Liver (tissue), 9 donors: Measurements from ENCODE around the gene ZNHIT6. TPM values are rescaled to one million over a fixed set of nuclear protein-coding genes. Genes with fewer than 3 reads are reported as not detected.

Experiments
- DNase-seq: peaks from one replicate; pipeline ENCODE4 v3.0.0-alpha.2; 2017; ENCODE audit warnings: low spot score
- H3K27ac ChIP-seq, 2 donors: one replicate each; pipeline ENCODE4 v1.7.0; 2013; ENCODE audit warnings: inconsistent platforms in 2 of 2, low read length in 2 of 2, control low read depth in 1 of 2, low read depth in 1 of 2, mild to moderate bottlenecking in 1 of 2
- H3K27me3 ChIP-seq, 4 donors: one replicate each; pipeline versions ENCODE4 v1.6.1 to v1.7.0; 2013; ENCODE audit warnings: low read length in 3 of 4, inconsistent platforms in 1 of 4, mild to moderate bottlenecking in 1 of 4, moderate library complexity in 1 of 4; ENCODE audit not compliant: control insufficient read depth in 4 of 4, insufficient read depth in 4 of 4
- H3K36me3 ChIP-seq, 4 donors: one replicate each; pipeline versions ENCODE4 v1.6.1 to v1.7.0; 2013; ENCODE audit warnings: low read length in 3 of 4, mild to moderate bottlenecking in 3 of 4, low read depth in 1 of 4, moderate library complexity in 1 of 4; ENCODE audit not compliant: control insufficient read depth in 4 of 4, insufficient read depth in 3 of 4
- H3K4me1 ChIP-seq, 4 donors: one replicate each; pipeline versions ENCODE4 v1.6.1 to v1.7.0; 2013; ENCODE audit warnings: low read length in 3 of 4, mild to moderate bottlenecking in 3 of 4, moderate library complexity in 1 of 4; ENCODE audit not compliant: control insufficient read depth in 4 of 4, insufficient read depth in 4 of 4
- H3K4me3 ChIP-seq, 3 donors: one replicate each; pipeline versions ENCODE4 v1.6.1 to v1.7.0; 2013; ENCODE audit warnings: low read length in 3 of 3, control low read depth in 1 of 3, low read depth in 1 of 3, mild to moderate bottlenecking in 1 of 3
- H3K9ac ChIP-seq, 2 donors: one replicate each; pipeline ENCODE4 v1.7.0; 2013; ENCODE audit warnings: low read length in 2 of 2, mild to moderate bottlenecking in 2 of 2, moderate library complexity in 2 of 2, control low read depth in 1 of 2, low read depth in 1 of 2
- H3K9me3 ChIP-seq, 4 donors: one replicate each; pipeline versions ENCODE4 v1.6.1 to v1.7.0; 2013; ENCODE audit warnings: low read length in 3 of 4; ENCODE audit not compliant: control insufficient read depth in 4 of 4
- ATF3 ChIP-seq: IDR thresholded peaks from 2 replicates; pipeline ENCODE4 v1.6.1; 2016; ENCODE audit warnings: antibody characterized with exemption
- CTCF ChIP-seq: fragments of 150-350 bp; IDR thresholded peaks from 2 replicates; pipeline ENCODE4 v1.5.1; 2017; ENCODE audit warnings: improper control_type of control experiment, low read depth, low read length; ENCODE audit not compliant: missing input control
- EGR1 ChIP-seq, 2 donors: IDR thresholded peaks; 2 replicates each; pipeline ENCODE4 v1.6.1; 2016 to 2018; ENCODE audit warnings: antibody characterized with exemption in 2 of 2, low read depth in 2 of 2
- FOXA1 ChIP-seq: IDR thresholded peaks from 2 replicates; pipeline ENCODE4 v1.6.1; 2016; ENCODE audit warnings: antibody characterized with exemption
- FOXA2 ChIP-seq: IDR thresholded peaks from 2 replicates; pipeline ENCODE4 v1.6.1; 2016; ENCODE audit warnings: antibody characterized with exemption
- HNF4A ChIP-seq, 2 donors: conservative IDR thresholded peaks; 2 replicates each; pipeline ENCODE4 v1.6.1; 2016; ENCODE audit warnings: antibody characterized with exemption in 2 of 2, mild to moderate bottlenecking in 2 of 2
- HNF4G ChIP-seq: IDR thresholded peaks from 2 replicates; pipeline ENCODE4 v1.6.1; 2016; ENCODE audit warnings: antibody characterized with exemption
- JUND ChIP-seq, 2 donors: IDR thresholded peaks; 2 replicates each; pipeline ENCODE4 v1.6.1; 2016; ENCODE audit warnings: antibody characterized with exemption in 2 of 2
- MAX ChIP-seq: IDR thresholded peaks from 2 replicates; pipeline ENCODE4 v1.6.1; 2016; ENCODE audit warnings: antibody characterized with exemption
- NR2F2 ChIP-seq: IDR thresholded peaks from 2 replicates; pipeline ENCODE4 v1.6.1; 2016; ENCODE audit warnings: antibody characterized with exemption
- RAD21 ChIP-seq, 2 donors: IDR thresholded peaks; 2 replicates each; pipeline ENCODE4 v1.6.1; 2016; ENCODE audit warnings: antibody characterized with exemption in 2 of 2, mild to moderate bottlenecking in 2 of 2
- RXRA ChIP-seq, 2 donors: IDR thresholded peaks; 2 replicates each; pipeline ENCODE4 v1.6.1; 2017 to 2018; ENCODE audit warnings: antibody characterized with exemption in 2 of 2, mild to moderate bottlenecking in 1 of 2
- TAF1 ChIP-seq: conservative IDR thresholded peaks from 2 replicates; pipeline ENCODE4 v1.6.1; 2016; ENCODE audit warnings: antibody characterized with exemption, mild to moderate bottlenecking
- ZBTB33 ChIP-seq: IDR thresholded peaks from 2 replicates; pipeline ENCODE4 v1.6.1; 2016; ENCODE audit warnings: antibody characterized with exemption
- WGBS: extraction: QIAGEN DNeasy Blood & Tissue Kit; methylation state at CpG from one replicate; pipeline ENCODE4 v1.1.7; 2013; 5-methylcytosine and 5-hydroxymethylcytosine counted together
- polyA plus RNA-seq, 2 donors: library from polyadenylated mRNA; stranded (reverse) in 1 of 2; unstranded in 1 of 2; fragments of 200-250 nt in 1 of 2; fragments of >200 nt in 1 of 2; fragmentation: Nextera tagmentation in 1 of 2; extraction: Ambion mirVana in 1 of 2; gene quantifications; one replicate each; pipeline versions ENCODE4 v1.2.1 to v1.2.3, GENCODE V29; 2013 to 2015
- total RNA-seq, 2 donors: library from RNA; depleted of rRNA; stranded (reverse); fragments of >200 nt; gene quantifications; one replicate each; pipeline ENCODE4 v1.2.3, GENCODE V29; 2014
- donor health status: healthy.
- donor health status: healthy.
- donor health status: healthy.
- donor health status: healthy.
- donor health status: healthy.

ZNHIT6 gene
- total and polyA plus RNA-seq, 4 donors: 2.2 to 4.0 (median 3.2) TPM

GRCh38 chr1:85602571-85602970 lies 105.7 kb downstream of the ZNHIT6 start (continued):
- TF ChIP-seq ZBTB33 (no peak), RAD21 (IDR thresholded peaks at IDR 0.05) (no peak), TAF1 (no peak), RXRA (IDR thresholded peaks at IDR 0.05) (no peak), MAX (no peak), CTCF (no peak)

- no peaks in the 10 kb centered on the region for H3K27me3 ChIP-seq
- peaks cover 0 to 12% (median 7%) of the 10 kb centered on the region in 4 donors for H3K4me1 ChIP-seq
- H3K9ac ChIP-seq: no peak overlapping the region
- no peak for TF ChIP-seq TAF1
- TF ChIP-seq NR2F2: no peak
- TF ChIP-seq ATF3: no peak
- no peak for TF ChIP-seq ZBTB33
- TF ChIP-seq MAX: no peak
- TF ChIP-seq CTCF: no peak
- no peak for TF ChIP-seq HNF4G
- no peak for TF ChIP-seq HNF4A (conservative IDR thresholded peaks at IDR 0.05)
- H3K9me3 ChIP-seq: no peaks in the 10 kb centered on the region
- no peaks in the 10 kb centered on the region for H3K36me3 ChIP-seq
- no peak for DNase-seq
- WGBS: 79% methylated on average over 4 of the region's 4 CpGs
- H3K4me3 ChIP-seq: no peak overlapping the region
- H3K27ac ChIP-seq: no peak overlapping the region
These were observed 106.3 kb downstream of the ZNHIT6 start for GRCh38 chr1:85601901-85602300.

- DNase-seq: no peak
- no peak overlapping the region for H3K27ac ChIP-seq
- no peak overlapping the region for H3K4me3 ChIP-seq
- H3K27me3 ChIP-seq: no peaks in the 10 kb centered on the region
- H3K9ac ChIP-seq: no peak overlapping the region
- H3K36me3 ChIP-seq: no peaks in the 10 kb centered on the region
- WGBS: 52% methylated on average over 2 of the region's 2 CpGs
- H3K4me1 ChIP-seq: no peaks in the 10 kb centered on the region
- no peaks in the 10 kb centered on the region for H3K9me3 ChIP-seq
- TF ChIP-seq ATF3: no peak
- TF ChIP-seq JUND (IDR thresholded peaks at IDR 0.05): no peak
- TF ChIP-seq CTCF: no peak
- no peak for TF ChIP-seq FOXA2
- no peak for TF ChIP-seq EGR1 (IDR thresholded peaks at IDR 0.05; ENCODE audit: low read depth in 2 of 2)
- no peak for TF ChIP-seq ZBTB33
- TF ChIP-seq HNF4A (conservative IDR thresholded peaks at IDR 0.05): no peak
- TF ChIP-seq TAF1: no peak
- no peak for TF ChIP-seq MAX
- no peak for TF ChIP-seq FOXA1
These were observed 108.6 kb downstream of the ZNHIT6 start for GRCh38 chr1:85599681-85600080.
